Keratinocyte (primary cell): ENCODE results near the gene PEX10.

Experiments
- CTCF ChIP-seq, 3 experiments: IDR thresholded peaks in 1 of 3; conservative IDR thresholded peaks in 1 of 3; optimal IDR thresholded peaks in 1 of 3; 2 replicates in 2 of 3; 3 replicates in 1 of 3; pipeline versions ENCODE3 to v1.5.1; 2011; ENCODE audit warnings: low read length in 3 of 3, mild to moderate bottlenecking in 3 of 3, moderate library complexity in 2 of 3, control low read depth in 1 of 3, inconsistent platforms in 1 of 3; ENCODE audit not compliant: insufficient read depth in 2 of 3; ENCODE audit errors: extremely low read depth in 1 of 3
- EZH2 ChIP-seq: IDR thresholded peaks from one replicate; pipeline ENCODE4 v1.6.1; 2012; ENCODE audit warnings: inconsistent platforms, mild to moderate bottlenecking, low read length, moderate library complexity

- TF ChIP-seq EZH2 (no peak), CTCF (optimal IDR thresholded peaks at IDR 0.05 in 1 of 3, IDR thresholded peaks at IDR 0.05 in 1 of 3, conservative IDR thresholded peaks at IDR 0.05 in 1 of 3; ENCODE audit: extremely low read depth in 1 of 3, insufficient read depth in 2 of 3, low read length in 3 of 3) (no peak)
These were observed 7.4 kb downstream of the PEX10 start for GRCh38 chr1:2404890-2405511.
